ENCODE results near the gene GOLGA7B.

GOLGA7B gene

GRCh38 chr10:97895915-97896314 is 46.3 kb downstream of the GOLGA7B start:
- DNase-seq (ENCODE audit: low spot score) = no peak

- DNase-seq (ENCODE audit: low spot score) = no peak
These were observed 47.2 kb downstream of the GOLGA7B start for GRCh38 chr10:97896756-97897358.

GRCh38 chr10:97898429-97898828 is 48.8 kb downstream of the GOLGA7B start:
- DNase-seq (ENCODE audit: low spot score) = no peak

- DNase-seq (ENCODE audit: low spot score) = no peak
These were observed 51.7 kb downstream of the GOLGA7B start for GRCh38 chr10:97901381-97901780.

- DNase-seq (ENCODE audit: low spot score) = no peak
These were observed 53.7 kb downstream of the GOLGA7B start for GRCh38 chr10:97903128-97904017.

- DNase-seq (ENCODE audit: low spot score) = no peak
These were observed 54.4 kb downstream of the GOLGA7B start for GRCh38 chr10:97904018-97904381.

GRCh38 chr10:97904576-97904975 is 54.9 kb downstream of the GOLGA7B start:
- DNase-seq (ENCODE audit: low spot score) = no peak

- no peak for DNase-seq (ENCODE audit: low spot score)
These were observed 55.6 kb downstream of the GOLGA7B start for GRCh38 chr10:97905276-97905675.

GRCh38 chr10:97907211-97907610 is 57.6 kb downstream of the GOLGA7B start:
- DNase-seq (ENCODE audit: low spot score) = no peak

- DNase-seq (ENCODE audit: low spot score) = no peak
These were observed 58.2 kb downstream of the GOLGA7B start for GRCh38 chr10:97907830-97908229.

GRCh38 chr10:97910661-97911060 is 61.0 kb downstream of the GOLGA7B start:
- DNase-seq (ENCODE audit: low spot score) = no peak

GRCh38 chr10:97911217-97911616 is 61.6 kb downstream of the GOLGA7B start:
- DNase-seq (ENCODE audit: low spot score) = no peak

- no peak for DNase-seq (ENCODE audit: low spot score)
These were observed 63.5 kb downstream of the GOLGA7B start for GRCh38 chr10:97913193-97913592.

- no peak for DNase-seq (ENCODE audit: low spot score)
These were observed 64.0 kb downstream of the GOLGA7B start for GRCh38 chr10:97913614-97914013.

GRCh38 chr10:97914171-97914836 is 64.7 kb downstream of the GOLGA7B start:
- no peak for DNase-seq (ENCODE audit: low spot score)

- DNase-seq (ENCODE audit: low spot score) = peak; percentile 89
These were observed 65.2 kb downstream of the GOLGA7B start for GRCh38 chr10:97914837-97915211.

- DNase-seq (ENCODE audit: low spot score) = no peak
These were observed 65.9 kb downstream of the GOLGA7B start for GRCh38 chr10:97915346-97916131.

GRCh38 chr10:97916586-97916985 is 66.9 kb downstream of the GOLGA7B start:
- DNase-seq (ENCODE audit: low spot score) = no peak

GRCh38 chr10:97919012-97919411 is 69.4 kb downstream of the GOLGA7B start:
- no peak for DNase-seq (ENCODE audit: low spot score)

- DNase-seq (ENCODE audit: low spot score) = no peak
These were observed 71.2 kb downstream of the GOLGA7B start for GRCh38 chr10:97920865-97921264.
